Measurements from ENCODE around the gene SYNCRIP.
"Not testable (repeated sequence)": the region's sequence is repeated elsewhere in the genome, so short reads cannot be mapped to it uniquely, and the experiment has no call there.

SYNCRIP gene

GRCh38 chr6:85631117-85631516 lies 11.6 kb downstream of the SYNCRIP start:
- H3K14ac ChIP-seq (ENCODE audit: low read length in 2 of 2); H2BK120ac ChIP-seq (ENCODE audit: low read depth, low read length); H4K91ac ChIP-seq (ENCODE audit: low read length); H3K9ac ChIP-seq (ENCODE audit: low read length); H3K4me1 ChIP-seq (ENCODE audit: control insufficient read depth, insufficient read depth, low read depth, low read length); H4K8ac ChIP-seq (ENCODE audit: low read length); DNase-seq; H2BK12ac ChIP-seq (ENCODE audit: low read length in 2 of 2); H3K4me2 ChIP-seq (ENCODE audit: low read length, poor library complexity, severe bottlenecking); H3K4me3 ChIP-seq (ENCODE audit: insufficient read depth in 1 of 2, low read depth in 1 of 2, low read length in 2 of 2); H2BK5ac ChIP-seq (ENCODE audit: low read depth, low read length, poor library complexity, severe bottlenecking); H2AK5ac ChIP-seq (ENCODE audit: low read length, severe bottlenecking); H3K27me3 ChIP-seq (ENCODE audit: control insufficient read depth in 1 of 2, insufficient read depth in 1 of 2, low read length in 2 of 2); H3K23ac ChIP-seq (ENCODE audit: low read length in 2 of 2); H3K27ac ChIP-seq (ENCODE audit: low read length, poor library complexity, severe bottlenecking); H3K4ac ChIP-seq (ENCODE audit: low read depth in 1 of 2, low read length in 2 of 2); H3K79me1 ChIP-seq (replicated peaks; ENCODE audit: low read length, poor library complexity, severe bottlenecking); H3K18ac ChIP-seq (ENCODE audit: low read depth in 1 of 2, low read length in 2 of 2); H3K9me3 ChIP-seq (ENCODE audit: control insufficient read depth, low read length); H2BK15ac ChIP-seq (ENCODE audit: low read depth, poor library complexity, severe bottlenecking); H2AFZ ChIP-seq (ENCODE audit: low read depth, low read length): not testable (repeated sequence)
- H3K36me3 ChIP-seq (ENCODE audit: control insufficient read depth in 1 of 2, insufficient read depth in 2 of 2, low read depth in 1 of 2, low read length in 2 of 2): peaks cover 31 to 90% of the 10 kb centered on the region in 2 experiments
- WGBS: 96% methylated on average over 3 of the region's 5 CpGs

- Histone ChIP-seq H3K4me1 (ENCODE audit: control insufficient read depth, insufficient read depth, low read depth, low read length) (peaks cover 2% of the 10 kb centered on the region), H2AK5ac (ENCODE audit: low read length, severe bottlenecking) (no peak overlapping the region), H4K8ac (ENCODE audit: low read length) (no peak overlapping the region), H3K4me2 (ENCODE audit: low read length, poor library complexity, severe bottlenecking) (no peak overlapping the region), H3K4ac (ENCODE audit: low read depth in 1 of 2, low read length in 2 of 2) (no peak overlapping the region), H3K18ac (ENCODE audit: low read depth in 1 of 2, low read length in 2 of 2) (no peak overlapping the region), H3K36me3 (ENCODE audit: control insufficient read depth in 1 of 2, insufficient read depth in 2 of 2, low read depth in 1 of 2, low read length in 2 of 2) (peaks cover 19 to 89% of the 10 kb centered on the region in 2 experiments), H4K91ac (ENCODE audit: low read length) (no peak overlapping the region), H2AFZ (ENCODE audit: low read depth, low read length) (no peak overlapping the region), H2BK120ac (ENCODE audit: low read depth, low read length) (no peak overlapping the region), H3K14ac (ENCODE audit: low read length in 2 of 2) (no peak overlapping the region), H3K27ac (ENCODE audit: low read length, poor library complexity, severe bottlenecking) (no peak overlapping the region), H3K23ac (ENCODE audit: low read length in 2 of 2) (no peak overlapping the region), H3K79me1 (replicated peaks; ENCODE audit: low read length, poor library complexity, severe bottlenecking) (no peaks in the 10 kb centered on the region), H3K9me3 (ENCODE audit: control insufficient read depth, low read length) (no peaks in the 10 kb centered on the region), H2BK12ac (ENCODE audit: low read length in 2 of 2) (no peak overlapping the region), H2BK15ac (ENCODE audit: low read depth, poor library complexity, severe bottlenecking) (no peak overlapping the region), H3K9ac (ENCODE audit: low read length) (no peak overlapping the region), H3K4me3 (ENCODE audit: insufficient read depth in 1 of 2, low read depth in 1 of 2, low read length in 2 of 2) (no peak overlapping the region), H3K27me3 (ENCODE audit: control insufficient read depth in 1 of 2, insufficient read depth in 1 of 2, low read length in 2 of 2) (no peaks in the 10 kb centered on the region), H2BK5ac (ENCODE audit: low read depth, low read length, poor library complexity, severe bottlenecking) (no peak overlapping the region)
- 100% methylated on average over 1 of the region's 1 CpG for WGBS
- no peak for DNase-seq
Measured at GRCh38 chr6:85628353-85628752, 14.3 kb downstream of the SYNCRIP start.

GRCh38 chr6:85620308-85620707 lies 22.4 kb downstream of the SYNCRIP start:
- Histone ChIP-seq H3K27me3 (ENCODE audit: control insufficient read depth in 1 of 2, insufficient read depth in 1 of 2, low read length in 2 of 2) (no peaks in the 10 kb centered on the region), H2BK120ac (ENCODE audit: low read depth, low read length) (no peak overlapping the region), H3K18ac (ENCODE audit: low read depth in 1 of 2, low read length in 2 of 2) (no peak overlapping the region), H2BK5ac (ENCODE audit: low read depth, low read length, poor library complexity, severe bottlenecking) (no peak overlapping the region), H3K14ac (ENCODE audit: low read length in 2 of 2) (no peak overlapping the region), H2AFZ (ENCODE audit: low read depth, low read length) (no peak overlapping the region), H4K91ac (ENCODE audit: low read length) (no peak overlapping the region), H3K4ac (ENCODE audit: low read depth in 1 of 2, low read length in 2 of 2) (no peak overlapping the region), H3K4me1 (ENCODE audit: control insufficient read depth, insufficient read depth, low read depth, low read length) (peaks cover 5% of the 10 kb centered on the region), H4K8ac (ENCODE audit: low read length) (no peak overlapping the region), H3K36me3 (ENCODE audit: control insufficient read depth in 1 of 2, insufficient read depth in 2 of 2, low read depth in 1 of 2, low read length in 2 of 2) (peaks cover 27 to 99% of the 10 kb centered on the region in 2 experiments), H3K4me2 (ENCODE audit: low read length, poor library complexity, severe bottlenecking) (no peak overlapping the region), H3K9ac (ENCODE audit: low read length) (no peak overlapping the region), H3K23ac (ENCODE audit: low read length in 2 of 2) (no peak overlapping the region), H2AK5ac (ENCODE audit: low read length, severe bottlenecking) (no peak overlapping the region), H3K79me1 (replicated peaks; ENCODE audit: low read length, poor library complexity, severe bottlenecking) (peaks cover 5% of the 10 kb centered on the region), H2BK15ac (ENCODE audit: low read depth, poor library complexity, severe bottlenecking) (no peak overlapping the region), H2BK12ac (ENCODE audit: low read length in 2 of 2) (no peak overlapping the region), H3K27ac (ENCODE audit: low read length, poor library complexity, severe bottlenecking) (peak overlapping the region; percentile 13), H3K9me3 (ENCODE audit: control insufficient read depth, low read length) (no peaks in the 10 kb centered on the region), H3K4me3 (ENCODE audit: insufficient read depth in 1 of 2, low read depth in 1 of 2, low read length in 2 of 2) (no peak overlapping the region)
- DNase-seq: no peak
- WGBS: no CpG with 5 or more reads among the region's 2 CpGs

- 98% methylated on average over 17 of the region's 17 CpGs for WGBS
- Histone ChIP-seq H3K4ac (ENCODE audit: low read depth in 1 of 2, low read length in 2 of 2) (no peak overlapping the region), H2BK12ac (ENCODE audit: low read length in 2 of 2) (no peak overlapping the region), H2BK15ac (ENCODE audit: low read depth, poor library complexity, severe bottlenecking) (no peak overlapping the region), H3K79me1 (replicated peaks; ENCODE audit: low read length, poor library complexity, severe bottlenecking) (peaks cover 5% of the 10 kb centered on the region), H3K4me1 (ENCODE audit: control insufficient read depth, insufficient read depth, low read depth, low read length) (peaks cover 4% of the 10 kb centered on the region), H4K91ac (ENCODE audit: low read length) (no peak overlapping the region), H3K18ac (ENCODE audit: low read depth in 1 of 2, low read length in 2 of 2) (no peak overlapping the region), H4K8ac (ENCODE audit: low read length) (no peak overlapping the region), H3K9me3 (ENCODE audit: control insufficient read depth, low read length) (no peaks in the 10 kb centered on the region), H2AK5ac (ENCODE audit: low read length, severe bottlenecking) (no peak overlapping the region), H2BK120ac (ENCODE audit: low read depth, low read length) (no peak overlapping the region), H2BK5ac (ENCODE audit: low read depth, low read length, poor library complexity, severe bottlenecking) (no peak overlapping the region), H3K14ac (ENCODE audit: low read length in 2 of 2) (no peak overlapping the region), H3K4me2 (ENCODE audit: low read length, poor library complexity, severe bottlenecking) (no peak overlapping the region), H3K27ac (ENCODE audit: low read length, poor library complexity, severe bottlenecking) (no peak overlapping the region), H3K27me3 (ENCODE audit: control insufficient read depth in 1 of 2, insufficient read depth in 1 of 2, low read length in 2 of 2) (no peaks in the 10 kb centered on the region), H3K4me3 (ENCODE audit: insufficient read depth in 1 of 2, low read depth in 1 of 2, low read length in 2 of 2) (no peak overlapping the region), H3K23ac (ENCODE audit: low read length in 2 of 2) (no peak overlapping the region), H2AFZ (ENCODE audit: low read depth, low read length) (no peak overlapping the region), H3K9ac (ENCODE audit: low read length) (no peak overlapping the region), H3K36me3 (ENCODE audit: control insufficient read depth in 1 of 2, insufficient read depth in 2 of 2, low read depth in 1 of 2, low read length in 2 of 2) (peaks cover 19 to 100% of the 10 kb centered on the region in 2 experiments)
- no peak for DNase-seq
Measured at GRCh38 chr6:85614780-85615179, 27.9 kb downstream of the SYNCRIP start.
